Smooth muscle cell (in vitro differentiated cells): ENCODE measurements around the gene SPATA31C1. TPM values are rescaled to one million over a fixed set of nuclear protein-coding genes. Genes with fewer than 3 reads are reported as not detected.
A peak's percentile ranks its signal among the peaks of the same experiment; 100 is the strongest.

ENCODE experiments used
- DNase-seq: peaks from one replicate; lab custom pipeline; 2025; ENCODE audit not compliant: unreplicated experiment; lab: John Stamatoyannopoulos, UW
- H2AFZ ChIP-seq: fragments of 200-600 bp; sonication (generic); 2 replicates; pipeline ENCODE4 v1.6.0; 2016; ENCODE audit warnings: antibody characterized with exemption, low read depth, mild to moderate bottlenecking
- H3F3A ChIP-seq: fragments of 200-600 bp; sonication (generic); 2 replicates; pipeline ENCODE4 v1.6.0; 2017; ENCODE audit warnings: antibody characterized with exemption, low read depth
- H3K27ac ChIP-seq: fragments of 200-600 bp; sonication (generic); 2 replicates; pipeline ENCODE4 v1.5.1; 2016; ENCODE audit warnings: low read depth, mild to moderate bottlenecking
- H3K27me3 ChIP-seq: fragments of 200-600 bp; sonication (generic); 2 replicates; pipeline ENCODE4 v1.6.1; 2016; ENCODE audit warnings: low read depth, mild to moderate bottlenecking
- H3K36me3 ChIP-seq: fragments of 200-600 bp; sonication (generic); 2 replicates; pipeline ENCODE4 v1.5.1; 2016; ENCODE audit warnings: low read depth
- H3K4me1 ChIP-seq: fragments of 200-600 bp; sonication (generic); 2 replicates; pipeline ENCODE4 v1.5.1; 2016; ENCODE audit warnings: low read depth
- H3K4me2 ChIP-seq: fragments of 200-600 bp; sonication (generic); 2 replicates; pipeline ENCODE4 v1.6.0; 2016; ENCODE audit warnings: mild to moderate bottlenecking
- H3K4me3 ChIP-seq: fragments of 200-600 bp; sonication (generic); 2 replicates; pipeline ENCODE4 v1.5.1; 2016; ENCODE audit warnings: mild to moderate bottlenecking
- H3K79me2 ChIP-seq: fragments of 200-600 bp; sonication (generic); 2 replicates; pipeline ENCODE4 v1.6.0; 2016; ENCODE audit warnings: low read depth, mild to moderate bottlenecking
- H3K9ac ChIP-seq: fragments of 200-600 bp; sonication (generic); 2 replicates; pipeline ENCODE4 v1.6.0; 2016; ENCODE audit warnings: low read depth
- H3K9me3 ChIP-seq: fragments of 200-600 bp; sonication (generic); replicated peaks from 2 replicates; pipeline ENCODE4 v1.5.1; 2016; ENCODE audit warnings: low read depth
- H4K20me1 ChIP-seq: fragments of 200-600 bp; sonication (generic); 2 replicates; pipeline ENCODE4 v1.6.0; 2016; ENCODE audit warnings: low read depth
- CTCF ChIP-seq: fragments of 200-600 bp; sonication (generic); IDR thresholded peaks from 2 replicates; pipeline ENCODE4 v1.5.1; 2017; ENCODE audit warnings: borderline replicate concordance, mild to moderate bottlenecking, antibody characterized with exemption; ENCODE audit not compliant: insufficient read depth, poor library complexity, severe bottlenecking
- WGBS: methylation state at CpG from one replicate; pipeline ENCODE4 v1.1.7; 2016; ENCODE audit warnings: low lambda C conversion rate; 5-methylcytosine and 5-hydroxymethylcytosine counted together
- polyA plus RNA-seq: library from polyadenylated mRNA; unstranded; fragments of >200 nt; fragmentation: Nextera tagmentation; extraction: Ambion mirVana; gene quantifications from 2 replicates; pipeline ENCODE4 v1.2.1, GENCODE V29; 2016
- total RNA-seq: library from RNA; depleted of rRNA; stranded (reverse); fragments of >200 nt; gene quantifications from 2 replicates; pipeline ENCODE4 v1.2.3, GENCODE V29; 2014

The SPATA31C1 gene
- total and polyA plus RNA-seq, 2 experiments from 2014 or later, result not detected

DNA sequence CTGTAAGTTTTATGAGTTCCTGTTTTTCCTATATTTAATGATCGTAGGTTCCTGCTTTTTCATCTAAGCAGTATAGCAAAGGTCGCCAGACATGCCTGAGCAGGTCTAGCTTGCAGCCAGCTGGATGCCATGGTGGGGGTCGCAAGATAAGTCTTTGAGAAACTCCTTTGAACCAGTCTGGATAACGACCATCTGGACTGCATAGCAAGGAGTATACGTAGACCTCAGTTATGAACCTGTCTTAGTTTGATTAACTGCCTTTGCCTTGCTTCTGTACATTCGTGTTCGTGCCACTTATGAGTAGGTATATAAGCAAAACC is 43.5 kb upstream of the SPATA31C1 start:
- peak overlapping the region; percentile 28 for H3K27ac ChIP-seq
- H3K27me3 ChIP-seq, result no peaks in the 10 kb centered on the region
- no peaks in the 10 kb centered on the region for H3K79me2 ChIP-seq
- H3K36me3 ChIP-seq, result no peaks in the 10 kb centered on the region
- no peaks in the 10 kb centered on the region for H4K20me1 ChIP-seq
- no peak overlapping the region for H3K4me3 ChIP-seq
- TF ChIP-seq CTCF, result no peak
- H3F3A ChIP-seq, result peaks cover 3% of the 10 kb centered on the region
- no peak overlapping the region for H3K9ac ChIP-seq
- H2AFZ ChIP-seq, result peak overlapping the region; percentile 9
- DNase-seq, result no peak
- H3K4me2 ChIP-seq, result peak overlapping the region; percentile 32
- H3K9me3 ChIP-seq, result no peaks in the 10 kb centered on the region
- WGBS, result 36% methylated on average over 7 of the region's 7 CpGs
- peaks cover 9% of the 10 kb centered on the region for H3K4me1 ChIP-seq

DNA sequence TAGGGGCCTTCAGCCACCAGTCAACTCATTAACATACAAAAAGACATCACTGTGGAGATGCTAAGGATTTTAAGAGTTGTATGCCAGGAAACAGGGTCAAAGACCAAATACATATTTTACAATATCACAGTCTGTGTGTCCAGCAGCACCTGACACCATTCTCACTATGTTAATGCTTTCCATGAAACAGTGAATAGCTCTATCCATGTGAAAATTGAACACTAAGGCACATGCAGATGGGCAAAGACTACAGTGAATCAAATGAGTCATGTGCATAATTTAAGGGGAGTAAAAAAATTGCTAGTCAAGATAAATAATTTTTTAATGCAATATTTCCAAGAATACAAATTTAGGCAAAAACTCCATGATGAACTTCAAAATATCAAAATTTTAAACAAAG is 42.7 kb upstream of the SPATA31C1 start:
- H3F3A ChIP-seq, result peaks cover 3% of the 10 kb centered on the region
- no peak overlapping the region for H2AFZ ChIP-seq
- no peak overlapping the region for H3K27ac ChIP-seq
- TF ChIP-seq CTCF, result no peak
- H3K4me2 ChIP-seq, result no peak overlapping the region
- H3K36me3 ChIP-seq, result no peaks in the 10 kb centered on the region
- no peak overlapping the region for H3K4me3 ChIP-seq
- no peaks in the 10 kb centered on the region for H4K20me1 ChIP-seq
- no peaks in the 10 kb centered on the region for H3K27me3 ChIP-seq
- H3K9ac ChIP-seq, result no peak overlapping the region
- no peaks in the 10 kb centered on the region for H3K9me3 ChIP-seq
- H3K4me1 ChIP-seq, result peaks cover 9% of the 10 kb centered on the region
- DNase-seq, result no peak
- no peaks in the 10 kb centered on the region for H3K79me2 ChIP-seq

DNA sequence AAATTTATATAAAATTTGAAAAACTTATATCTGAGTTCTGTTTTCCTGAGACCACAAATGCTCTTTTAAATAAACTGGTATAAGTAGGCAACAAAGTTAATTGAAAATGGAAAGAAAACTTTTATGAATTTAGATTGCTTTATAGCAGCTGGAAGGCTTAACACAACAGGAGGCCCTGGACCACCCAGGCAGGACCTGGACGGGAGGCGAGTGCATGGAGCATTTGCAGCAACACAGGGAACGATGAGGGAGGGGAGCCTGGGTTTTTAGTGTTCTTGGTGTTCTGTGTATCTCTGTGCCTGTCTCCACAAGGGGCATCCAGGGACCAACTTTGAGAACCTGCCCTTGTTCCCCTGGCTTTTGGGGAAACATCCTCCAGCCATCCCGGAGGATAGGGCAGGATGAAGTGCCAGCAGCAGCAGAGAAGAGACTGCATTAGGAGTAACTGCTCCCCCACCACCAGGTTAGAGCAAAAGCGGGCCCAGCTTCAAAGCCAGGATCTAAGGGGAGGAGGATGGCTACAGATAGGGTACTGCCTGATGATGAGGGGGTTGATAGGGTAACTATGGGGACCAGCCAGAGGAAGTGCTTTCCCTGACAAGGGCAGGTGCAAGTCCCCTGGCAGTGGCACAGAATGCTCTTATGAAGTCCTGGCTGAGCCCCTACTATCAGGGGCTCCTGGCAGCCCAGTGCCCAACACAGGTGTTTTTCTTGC is 41.8 kb upstream of the SPATA31C1 start:
- no peak overlapping the region for H3K27ac ChIP-seq
- WGBS, result 86% methylated on average over 5 of the region's 5 CpGs
- peaks cover 3% of the 10 kb centered on the region for H3F3A ChIP-seq
- H3K9me3 ChIP-seq, result no peaks in the 10 kb centered on the region
- H3K4me1 ChIP-seq, result peaks cover 9% of the 10 kb centered on the region
- no peaks in the 10 kb centered on the region for H3K27me3 ChIP-seq
- DNase-seq, result no peak
- no peak overlapping the region for H3K4me2 ChIP-seq
- H3K79me2 ChIP-seq, result no peaks in the 10 kb centered on the region
- TF ChIP-seq CTCF, result no peak
- H4K20me1 ChIP-seq, result no peaks in the 10 kb centered on the region
- H3K4me3 ChIP-seq, result no peak overlapping the region
- no peaks in the 10 kb centered on the region for H3K36me3 ChIP-seq
- H2AFZ ChIP-seq, result no peak overlapping the region
- no peak overlapping the region for H3K9ac ChIP-seq

- H3K4me3 ChIP-seq, result no peak overlapping the region
- peaks cover 3% of the 10 kb centered on the region for H3F3A ChIP-seq
- no peaks in the 10 kb centered on the region for H3K36me3 ChIP-seq
- no peak overlapping the region for H3K9ac ChIP-seq
- H3K4me1 ChIP-seq, result peaks cover 9% of the 10 kb centered on the region
- H3K9me3 ChIP-seq, result no peaks in the 10 kb centered on the region
- H4K20me1 ChIP-seq, result no peaks in the 10 kb centered on the region
- no peaks in the 10 kb centered on the region for H3K79me2 ChIP-seq
- H2AFZ ChIP-seq, result no peak overlapping the region
- H3K4me2 ChIP-seq, result no peak overlapping the region
- TF ChIP-seq CTCF, result no peak
- 97% methylated on average over 5 of the region's 5 CpGs for WGBS
- DNase-seq, result no peak
- H3K27me3 ChIP-seq, result no peaks in the 10 kb centered on the region
- H3K27ac ChIP-seq, result no peak overlapping the region
Observed at GRCh38 chr9:87876708-87877107, 41.1 kb upstream of the SPATA31C1 start.
